DND-41 (cell line): Measurements from ENCODE around the gene KCNAB2.

Experiments
- CTCF ChIP-seq: IDR thresholded peaks from 2 replicates; pipeline ENCODE4 v1.5.1; 2012; ENCODE audit warnings: borderline replicate concordance, low read length, moderate library complexity, mild to moderate bottlenecking; ENCODE audit not compliant: poor library complexity, severe bottlenecking; ENCODE audit errors: extremely low read depth
- EZH2 ChIP-seq: IDR thresholded peaks from 3 replicates; pipeline ENCODE4 v1.6.1; 2012; ENCODE audit warnings: borderline replicate concordance, low read depth, mild to moderate bottlenecking, moderate library complexity, low read length, inconsistent platforms; ENCODE audit not compliant: severe bottlenecking

GRCh38 chr1:6033986-6034749, 11.5 kb upstream of the KCNAB2 start:
- TF ChIP-seq CTCF (peak; percentile 69), EZH2 (no peak)
